Measurements from ENCODE around the gene SPON2. TPM values are rescaled to one million over a fixed set of nuclear protein-coding genes. Genes with fewer than 3 reads are reported as not detected.
A peak's percentile ranks its signal among the peaks of the same experiment; 100 is the strongest.

The SPON2 gene
- total and polyA plus RNA-seq, 7 donors = 4.1 to 18.5 (median 6.8) TPM

DNA sequence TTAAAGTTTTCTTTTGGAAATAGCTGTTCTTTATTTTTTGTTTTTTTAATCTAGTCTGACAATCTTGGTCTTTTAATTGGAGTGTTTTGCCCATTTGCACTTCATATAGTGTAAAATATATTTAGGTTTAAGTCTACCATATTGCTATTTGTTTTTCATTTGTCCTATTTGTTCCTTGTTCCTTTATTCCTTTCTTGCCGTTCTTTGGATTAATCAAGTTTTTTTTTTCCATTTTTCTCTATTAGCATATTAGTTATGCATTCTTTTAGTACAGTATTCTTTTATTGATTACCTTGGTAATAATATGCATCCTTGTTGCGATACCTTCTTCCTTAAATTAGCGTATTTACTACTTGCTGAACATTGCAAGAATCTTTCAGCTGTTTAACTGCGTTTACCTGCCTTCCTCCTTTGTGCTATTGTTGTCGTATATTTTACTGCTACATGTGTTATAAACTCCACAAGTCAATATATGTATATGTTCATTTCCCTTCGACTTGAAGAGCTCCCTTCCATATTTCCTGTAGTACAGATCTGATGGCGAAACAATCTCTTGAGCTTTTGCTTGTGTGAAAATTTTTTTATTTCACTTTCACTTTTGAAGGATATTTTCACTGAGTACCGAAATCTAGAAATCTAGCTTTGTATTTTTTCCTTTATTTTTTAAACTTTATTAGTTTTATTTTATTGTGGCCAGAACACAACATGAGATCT lies 35.2 kb downstream of the SPON2 start:
- WGBS, 3 donors = 66 to 73% (median 67%) methylated on average over 8 of the region's 8 CpGs
- TF ChIP-seq, protein P1, sequence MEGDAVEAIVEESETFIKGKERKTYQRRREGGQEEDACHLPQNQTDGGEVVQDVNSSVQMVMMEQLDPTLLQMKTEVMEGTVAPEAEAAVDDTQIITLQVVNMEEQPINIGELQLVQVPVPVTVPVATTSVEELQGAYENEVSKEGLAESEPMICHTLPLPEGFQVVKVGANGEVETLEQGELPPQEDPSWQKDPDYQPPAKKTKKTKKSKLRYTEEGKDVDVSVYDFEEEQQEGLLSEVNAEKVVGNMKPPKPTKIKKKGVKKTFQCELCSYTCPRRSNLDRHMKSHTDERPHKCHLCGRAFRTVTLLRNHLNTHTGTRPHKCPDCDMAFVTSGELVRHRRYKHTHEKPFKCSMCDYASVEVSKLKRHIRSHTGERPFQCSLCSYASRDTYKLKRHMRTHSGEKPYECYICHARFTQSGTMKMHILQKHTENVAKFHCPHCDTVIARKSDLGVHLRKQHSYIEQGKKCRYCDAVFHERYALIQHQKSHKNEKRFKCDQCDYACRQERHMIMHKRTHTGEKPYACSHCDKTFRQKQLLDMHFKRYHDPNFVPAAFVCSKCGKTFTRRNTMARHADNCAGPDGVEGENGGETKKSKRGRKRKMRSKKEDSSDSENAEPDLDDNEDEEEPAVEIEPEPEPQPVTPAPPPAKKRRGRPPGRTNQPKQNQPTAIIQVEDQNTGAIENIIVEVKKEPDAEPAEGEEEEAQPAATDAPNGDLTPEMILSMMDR (IDR thresholded peaks at IDR 0.05) = no peak
- H3K4me1 ChIP-seq = no peaks in the 10 kb centered on the region
- no peak for ATAC-seq
- H3K36me3 ChIP-seq (ENCODE audit: insufficient read depth in 1 of 2, low read depth in 1 of 2) = no peaks in the 10 kb centered on the region
- intact Hi-C loops (cut with DNase I) = loop anchor here in 1 of 2 donors (10.0 kb wide), 1 partner anchor 498 kb away; no protein-coding TSS in a partner anchor
- H3K27ac ChIP-seq = no peak overlapping the region
- peaks cover 0 to 2% (median 0%) of the 10 kb centered on the region in 3 donors for H3K27me3 ChIP-seq (ENCODE audit: insufficient read depth in 3 of 3, low read length in 2 of 3)
- peak overlapping the region; percentile 9 for H3K4me3 ChIP-seq
- DNase-seq = no peak
- H3K9me3 ChIP-seq = no peaks in the 10 kb centered on the region

DNA sequence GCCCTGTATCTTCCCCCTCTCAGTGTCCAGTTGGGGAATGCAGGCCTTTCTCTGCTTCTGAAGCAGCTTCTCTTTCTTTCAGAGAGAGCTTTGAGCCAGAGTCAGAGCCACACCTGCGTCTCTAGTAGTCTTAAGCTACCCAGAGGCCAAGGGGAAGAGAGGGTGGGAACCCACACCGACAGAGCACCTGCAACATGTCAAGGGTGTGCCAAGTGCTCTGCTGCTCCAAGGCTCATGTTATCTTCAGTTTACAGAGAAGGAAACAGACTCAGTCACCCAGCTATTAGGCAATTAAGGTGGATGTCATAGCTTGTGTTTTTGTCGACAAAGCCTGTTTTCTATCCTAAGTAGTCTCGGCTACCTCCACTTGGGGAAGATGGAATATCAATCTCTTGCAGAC lies 36.3 kb downstream of the SPON2 start:
- no peaks in the 10 kb centered on the region for H3K36me3 ChIP-seq (ENCODE audit: insufficient read depth in 1 of 2, low read depth in 1 of 2)
- no peaks in the 10 kb centered on the region for H3K27me3 ChIP-seq (ENCODE audit: insufficient read depth in 3 of 3, low read length in 2 of 3)
- no peak overlapping the region for H3K27ac ChIP-seq
- no peaks in the 10 kb centered on the region for H3K4me1 ChIP-seq
- TF ChIP-seq, protein P1 (IDR thresholded peaks at IDR 0.05) = no peak
- 52 to 66% (median 57%) methylated on average over 4 of the region's 4 CpGs for WGBS, 3 donors
- intact Hi-C loops (cut with DNase I) = loop anchor here in 1 of 2 donors (10.0 kb wide), 1 partner anchor 499 kb away; no protein-coding TSS in a partner anchor
- DNase-seq (no peak), ATAC-seq (no peak)
- H3K9me3 ChIP-seq = no peaks in the 10 kb centered on the region
- H3K4me3 ChIP-seq = no peak overlapping the region

DNA sequence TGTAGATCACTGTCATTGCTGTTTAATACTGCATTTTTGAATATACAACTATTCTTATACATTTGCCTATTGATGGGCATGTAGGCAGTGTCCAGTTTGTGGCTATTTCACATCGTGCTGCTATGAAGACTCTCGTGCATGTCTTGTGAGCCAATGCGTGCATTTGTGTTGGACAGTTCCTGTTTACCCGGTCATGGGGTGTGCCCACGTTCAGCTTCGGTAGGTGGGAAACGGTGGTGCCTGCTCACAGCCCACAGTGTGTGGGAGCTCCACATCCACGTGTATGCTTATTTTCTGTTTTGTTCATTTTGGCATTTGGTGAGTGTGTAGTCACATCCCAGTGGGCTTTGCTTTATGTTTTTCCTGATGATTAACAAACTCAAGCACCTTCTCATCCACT lies 39.4 kb downstream of the SPON2 start:
- intact Hi-C loops (cut with DNase I) = loop anchor here (5.0 to 10.0 kb wide), 2 partner anchors 219 to 502 kb away; no protein-coding TSS in a partner anchor
- Histone ChIP-seq H3K27me3 (ENCODE audit: insufficient read depth in 3 of 3, low read length in 2 of 3) (no peaks in the 10 kb centered on the region), H3K9me3 (no peaks in the 10 kb centered on the region), H3K4me1 (no peaks in the 10 kb centered on the region), H3K4me3 (no peak overlapping the region), H3K27ac (no peak overlapping the region), H3K36me3 (ENCODE audit: insufficient read depth in 1 of 2, low read depth in 1 of 2) (no peaks in the 10 kb centered on the region)
- 46 to 66% (median 54%) methylated on average over 8 of the region's 8 CpGs for WGBS, 3 donors
- DNase-seq (no peak), ATAC-seq (no peak)
- TF ChIP-seq, protein P1 (IDR thresholded peaks at IDR 0.05) = no peak

DNA sequence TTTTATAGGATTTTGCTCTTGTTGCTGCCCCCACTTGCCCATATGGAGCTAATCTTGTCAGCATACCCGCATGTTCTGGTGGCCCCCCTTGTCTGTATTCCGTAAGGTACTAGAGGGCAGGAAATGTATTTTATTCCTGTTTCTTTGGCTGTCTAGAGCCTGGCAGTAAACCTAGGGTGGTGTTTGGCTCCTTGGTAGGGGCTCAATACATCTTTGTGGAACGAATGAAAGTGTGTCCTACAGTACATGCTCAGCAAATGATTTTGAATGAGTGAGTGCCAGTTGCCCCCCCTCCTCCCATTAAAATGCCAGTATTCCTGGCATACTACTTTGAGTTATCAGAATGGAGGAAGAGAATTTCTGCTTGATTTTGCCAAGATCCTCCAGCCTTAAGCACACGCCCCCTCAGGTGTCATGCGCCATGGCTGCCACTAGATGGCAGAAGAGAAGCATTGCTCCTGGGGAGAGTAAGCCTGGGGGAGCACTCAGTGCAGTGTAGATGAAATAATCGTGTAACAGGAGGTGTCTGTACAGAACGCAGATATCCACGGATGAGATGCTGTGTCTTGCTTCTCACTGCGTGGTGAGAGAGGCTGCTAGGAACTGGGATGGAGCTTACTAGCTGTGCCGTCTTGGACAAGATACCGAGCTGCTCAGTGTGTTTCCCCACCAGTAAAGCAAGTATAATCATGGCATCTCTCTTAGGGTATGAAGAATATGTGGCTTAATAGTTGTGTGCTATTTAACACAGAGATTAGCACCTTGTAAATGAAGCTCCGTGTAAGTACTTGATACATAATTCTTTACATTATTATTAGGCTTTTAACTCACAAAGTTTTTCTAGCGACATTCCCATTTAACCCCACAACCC lies 41.8 kb downstream of the SPON2 start:
- intact Hi-C loops (cut with DNase I) = loop anchor here (2.0 to 10.0 kb wide), 4 partner anchors 138 to 504 kb away; no protein-coding TSS in a partner anchor
- H3K27me3 ChIP-seq (ENCODE audit: insufficient read depth in 3 of 3, low read length in 2 of 3) = no peaks in the 10 kb centered on the region
- H3K4me1 ChIP-seq = no peaks in the 10 kb centered on the region
- ATAC-seq (peak; percentile 94 to 97 (median 96)), DNase-seq (peak; percentile 69 to 78)
- no peak overlapping the region for H3K4me3 ChIP-seq
- no peaks in the 10 kb centered on the region for H3K36me3 ChIP-seq (ENCODE audit: insufficient read depth in 1 of 2, low read depth in 1 of 2)
- H3K9me3 ChIP-seq = no peaks in the 10 kb centered on the region
- WGBS, 3 donors = 19 to 23% (median 21%) methylated on average over 13 of the region's 13 CpGs
- H3K27ac ChIP-seq = no peak overlapping the region
- TF ChIP-seq, protein P1 (IDR thresholded peaks at IDR 0.05) = peak; percentile 99

Measured in psoas muscle (tissue), 8 donors.